HG02571 (cell line): ENCODE data around the gene INIP.
"Not testable (repeated sequence)": the region's sequence is repeated elsewhere in the genome, so short reads cannot be mapped to it uniquely, and the experiment has no call there.

Experiments used
- ATAC-seq: cut with Tn5 transposase; IDR thresholded peaks from one replicate; pipeline ENCODE4 v1.9.1; 2021; ENCODE audit warnings: mild to moderate bottlenecking, moderate library complexity; ENCODE audit not compliant: unreplicated experiment

The INIP gene

DNA sequence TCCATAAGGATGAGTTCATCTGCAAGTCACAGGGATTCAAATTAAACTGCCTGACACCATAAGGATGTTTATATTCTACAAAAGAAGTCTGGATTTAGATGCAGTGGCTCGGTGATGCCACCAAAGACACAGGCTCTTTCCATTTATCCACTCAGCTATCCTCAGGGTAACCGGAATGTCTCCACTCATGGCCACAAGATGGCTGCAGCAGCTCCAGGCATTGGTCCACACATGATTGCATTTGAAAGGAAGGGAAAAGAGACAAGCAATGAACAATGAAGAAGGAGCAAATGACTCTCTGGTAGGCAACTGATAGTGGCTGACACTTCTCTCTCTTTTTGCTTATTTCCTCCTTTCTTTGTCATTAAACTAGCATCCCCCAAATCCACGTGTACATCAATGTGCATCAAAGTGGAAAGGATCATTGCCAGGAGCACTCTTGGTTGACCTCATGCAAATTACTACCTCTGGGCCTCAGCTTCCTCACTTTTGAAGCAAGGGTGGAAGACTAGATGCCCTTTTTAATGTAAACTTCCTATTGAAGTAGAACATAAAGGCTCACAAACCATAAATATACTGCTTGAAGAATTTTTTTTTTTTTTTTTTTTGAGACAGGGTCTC, 25.4 kb upstream of the INIP start:
- no peak for ATAC-seq

DNA sequence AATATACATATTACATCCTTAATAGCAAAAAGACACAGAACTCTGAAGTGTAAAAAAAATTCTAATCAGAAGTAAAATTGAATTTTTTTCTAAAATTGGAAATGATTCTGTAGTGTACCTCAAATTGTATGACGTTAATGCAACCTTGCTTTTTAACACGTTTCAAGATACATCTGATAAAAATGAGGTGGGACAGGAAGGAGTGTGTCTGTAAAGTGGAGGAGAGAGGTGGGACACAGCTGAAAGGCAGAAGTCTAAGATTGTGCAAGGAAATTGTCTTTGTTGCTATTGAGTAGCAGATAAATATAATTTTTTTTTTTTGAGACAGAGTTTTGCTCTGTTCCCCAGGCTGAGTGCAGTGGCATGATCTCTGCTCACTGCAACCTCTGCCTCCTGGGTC, 17.0 kb upstream of the INIP start:
- ATAC-seq: no peak

GRCh38 chr9:112731971-112732370, 14.1 kb upstream of the INIP start:
- no peak for ATAC-seq

DNA sequence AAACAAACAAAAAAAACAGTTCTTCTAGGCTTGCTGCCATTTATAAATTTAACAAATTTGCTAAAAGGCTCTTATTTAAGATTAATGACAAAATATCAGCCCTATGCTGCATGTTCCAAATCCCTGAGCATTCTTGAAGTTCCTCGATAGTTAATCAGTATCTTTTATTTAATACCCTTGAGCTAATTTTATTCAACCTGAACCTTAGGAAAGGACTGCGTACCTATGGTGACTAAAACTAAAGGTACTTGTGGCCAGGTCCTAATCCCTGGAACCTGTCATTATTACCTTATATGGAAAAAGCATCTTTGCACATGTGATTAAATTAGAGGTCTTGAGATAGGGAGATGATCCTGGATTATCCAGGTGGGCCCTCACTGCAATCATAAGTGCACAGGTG, 10.5 kb upstream of the INIP start:
- ATAC-seq: no peak

GRCh38 chr9:112726428-112726827, 8.5 kb upstream of the INIP start:
- ATAC-seq: no peak

GRCh38 chr9:112725961-112726360, 8.0 kb upstream of the INIP start:
- ATAC-seq: no peak

DNA sequence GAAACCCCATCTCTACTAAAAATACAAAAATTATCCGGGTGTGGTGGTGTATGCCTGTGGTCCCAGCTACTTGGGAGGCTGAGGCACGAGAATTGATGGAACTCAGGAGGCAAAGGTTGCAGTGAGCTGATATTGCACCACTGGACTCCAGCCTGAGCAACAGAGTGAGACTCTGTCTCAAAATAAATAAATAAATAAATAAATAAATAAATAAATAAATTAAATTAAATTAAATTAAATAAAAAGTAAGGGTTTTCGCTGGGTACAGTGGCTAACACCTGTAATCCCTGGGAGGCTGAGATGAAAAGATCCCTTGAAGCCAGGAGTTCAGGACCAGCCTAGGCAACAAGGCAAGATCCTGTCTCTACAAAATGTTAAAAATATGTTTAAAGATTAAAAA, 4.8 kb upstream of the INIP start:
- not testable (repeated sequence) for ATAC-seq

DNA sequence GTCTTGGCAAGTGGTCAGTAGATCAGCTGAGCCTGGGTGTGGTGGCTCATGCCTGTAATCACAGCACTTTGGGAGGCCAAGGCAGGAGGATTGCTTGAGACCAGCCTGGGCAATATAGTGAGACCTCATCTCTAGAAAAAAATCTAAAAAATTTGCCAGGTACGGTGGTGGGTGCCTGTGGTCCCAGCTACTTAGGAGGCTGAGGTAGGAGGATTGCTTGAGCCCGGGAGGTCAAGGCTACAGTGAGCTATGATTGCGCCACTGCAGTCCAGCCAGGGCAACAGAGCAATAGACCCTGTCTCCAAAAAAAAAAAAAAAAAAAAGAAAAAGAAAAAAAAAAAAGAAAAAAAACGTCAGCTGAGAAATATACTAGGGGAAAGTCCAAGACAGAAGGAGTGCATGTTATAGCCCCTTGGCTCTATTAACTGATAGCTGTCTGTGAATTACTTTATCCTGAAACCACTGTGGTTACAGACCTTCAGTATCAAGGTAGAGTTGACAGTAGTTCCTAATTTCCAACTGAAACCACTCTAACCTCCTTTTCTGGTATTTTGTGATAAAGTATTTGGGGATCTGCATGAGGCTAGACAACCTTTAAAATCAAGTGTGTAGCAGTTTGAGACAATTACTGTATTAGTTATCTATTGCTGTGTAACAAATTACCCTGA, 2.3 kb upstream of the INIP start:
- ATAC-seq: no peak

DNA sequence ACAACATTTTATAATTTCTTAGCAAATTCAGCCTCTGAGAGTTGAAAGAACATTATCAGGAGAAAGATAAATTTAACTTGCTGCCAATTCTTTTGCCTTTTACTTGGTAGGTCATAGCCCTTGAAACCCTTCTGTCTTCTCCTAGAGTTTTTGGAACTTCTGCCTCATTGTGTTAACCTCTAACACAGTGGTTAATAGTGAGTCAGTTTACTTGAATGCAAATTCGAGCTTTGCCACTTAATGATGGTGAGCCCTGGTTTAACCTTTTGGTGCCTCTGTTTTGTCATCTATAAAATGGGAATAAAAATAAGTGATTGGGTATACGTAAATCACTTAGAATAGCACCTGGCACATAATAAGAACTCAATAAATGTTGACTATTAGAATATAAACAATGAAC, 1.8 kb upstream of the INIP start:
- ATAC-seq: no peak

DNA sequence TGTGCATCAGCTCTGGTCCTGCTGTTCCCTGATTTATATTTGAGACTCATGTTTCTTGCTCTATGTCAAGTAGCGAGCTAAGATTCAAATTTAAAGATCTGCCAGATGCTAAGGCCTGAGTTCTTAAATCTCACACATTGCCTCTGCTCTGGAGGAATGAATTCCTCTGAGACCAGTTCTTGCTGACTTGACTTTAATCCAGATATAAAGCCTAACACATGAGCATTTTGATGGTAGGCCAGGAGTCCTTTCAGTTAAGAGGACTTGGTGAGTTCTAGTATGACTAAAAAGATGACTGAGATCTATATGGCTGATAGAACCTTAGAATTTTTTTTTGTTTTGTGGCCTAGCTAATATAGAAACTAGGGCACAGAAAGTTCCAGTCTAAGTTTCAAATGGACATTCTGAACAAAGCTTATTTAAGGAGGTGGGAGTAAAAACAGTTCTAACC, 1.3 kb upstream of the INIP start:
- ATAC-seq: no peak

GRCh38 chr9:112712678-112713077, 5.2 kb downstream of the INIP start:
- ATAC-seq: no peak

DNA sequence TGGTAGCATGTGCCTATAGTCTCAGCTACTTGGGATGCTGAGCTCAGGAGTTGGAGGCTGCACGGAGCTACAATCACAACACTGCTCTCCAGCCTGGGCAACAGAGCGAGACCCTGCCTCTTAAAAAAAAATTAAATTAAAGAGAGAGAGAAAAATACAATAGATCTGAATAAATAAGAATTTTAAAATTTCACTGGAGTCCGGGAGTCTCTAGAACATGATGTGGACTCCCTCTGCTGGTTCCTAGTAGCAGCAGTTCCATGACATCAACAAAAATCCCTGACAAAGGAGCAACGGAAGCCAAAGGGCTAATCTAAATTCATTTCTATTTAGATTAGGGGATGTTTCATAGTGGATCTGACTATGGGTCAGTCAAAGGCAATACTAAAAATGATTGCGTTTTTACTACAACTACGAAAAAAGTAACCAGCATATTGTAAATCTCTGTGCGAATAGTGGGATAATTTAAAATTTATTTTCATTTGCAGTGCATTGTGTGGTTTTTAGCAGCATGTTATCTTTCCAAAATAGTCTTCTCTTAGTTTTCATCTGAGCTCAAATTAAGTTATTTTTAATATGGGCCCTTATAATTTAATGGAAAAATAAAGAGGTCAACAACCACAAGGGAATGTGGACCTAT, 6.7 kb downstream of the INIP start:
- ATAC-seq: no peak

DNA sequence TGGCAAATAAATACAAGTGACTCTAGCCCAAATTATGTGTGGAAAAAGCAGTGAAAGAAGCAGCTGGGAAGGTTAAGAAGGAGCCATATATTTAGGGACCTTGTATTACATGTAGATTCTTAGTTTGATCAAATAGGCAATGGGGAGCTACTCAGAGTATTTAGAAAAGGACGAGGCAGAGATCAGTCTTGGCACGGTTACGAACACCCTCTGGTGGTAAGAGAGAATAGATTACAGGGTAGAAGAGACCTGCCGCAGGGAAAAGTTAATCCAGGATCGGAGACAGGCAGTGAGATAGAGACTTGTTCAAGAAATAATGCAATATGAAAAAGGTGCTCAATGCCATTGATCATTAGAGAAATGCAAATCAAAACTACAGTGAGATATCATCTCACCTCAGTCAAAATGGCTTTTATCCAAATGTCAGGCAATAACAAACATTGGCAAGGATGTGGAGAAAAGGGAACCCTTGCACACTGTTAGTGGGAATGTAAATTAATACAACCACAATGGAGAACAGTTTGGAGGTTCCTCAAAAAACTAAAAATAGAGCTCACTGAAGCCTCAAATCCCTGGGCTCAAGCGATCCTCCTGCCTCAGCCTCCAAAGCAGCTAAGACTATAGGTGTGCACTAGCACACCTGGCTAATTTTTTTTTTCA, 12.0 kb downstream of the INIP start:
- ATAC-seq: no peak

- no peak for ATAC-seq
Measured at GRCh38 chr9:112703304-112703703, 14.6 kb downstream of the INIP start.

DNA sequence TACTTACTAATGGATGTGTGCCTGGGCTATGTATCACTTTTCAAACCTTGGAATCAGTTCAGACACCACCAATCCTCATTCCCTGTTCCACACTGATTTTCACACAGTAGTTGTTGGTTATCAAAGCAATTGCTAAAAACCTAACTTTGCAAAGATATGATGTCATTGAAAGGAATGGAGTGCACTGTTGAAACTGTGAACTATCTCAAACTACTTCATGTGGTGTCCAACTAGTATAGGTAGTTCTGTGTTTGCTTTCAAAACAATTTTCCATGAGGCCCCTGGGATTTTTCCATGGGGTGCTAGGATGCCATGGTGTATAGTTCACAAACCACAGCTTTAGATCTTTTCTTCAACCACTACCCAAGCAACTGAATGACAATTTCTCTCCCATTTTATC, 17.8 kb downstream of the INIP start:
- no peak for ATAC-seq

DNA sequence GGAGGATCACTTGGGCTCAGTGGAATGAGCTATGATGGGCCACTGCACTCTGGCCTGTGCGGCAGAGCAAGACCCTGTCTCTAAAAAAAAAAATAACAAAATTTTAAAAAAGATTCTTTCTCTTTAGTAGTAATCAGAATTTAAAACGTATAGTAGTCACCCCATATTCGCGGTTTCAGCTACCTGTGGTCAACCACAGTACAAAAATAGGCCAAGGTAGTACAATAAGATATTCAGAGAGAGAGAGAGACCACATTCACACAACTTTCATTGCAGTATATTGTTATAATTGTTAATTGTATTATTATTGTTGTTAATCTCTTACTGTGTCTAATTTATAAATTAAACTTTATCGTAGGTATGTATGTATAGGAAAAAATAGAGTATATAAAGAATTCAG, 18.7 kb downstream of the INIP start:
- no peak for ATAC-seq

DNA sequence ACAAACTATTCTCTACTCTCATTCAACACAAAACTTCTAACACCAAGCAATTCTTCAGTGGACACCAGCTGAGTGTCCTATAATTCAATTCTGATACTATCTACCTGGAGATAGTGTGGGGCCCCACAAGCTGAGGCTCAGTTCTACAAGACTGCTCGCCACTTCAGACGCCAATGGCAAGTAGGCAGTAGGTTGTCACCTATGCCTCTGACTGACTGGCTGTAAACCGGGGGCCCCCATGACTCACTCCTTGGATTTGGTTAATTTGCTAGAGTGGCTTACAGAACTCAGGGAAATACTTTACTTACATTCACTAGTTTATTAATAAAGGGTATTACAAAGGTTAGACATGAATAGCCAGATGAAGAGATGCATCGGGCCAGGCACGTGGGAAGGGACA, 21.5 kb downstream of the INIP start:
- ATAC-seq: no peak

DNA sequence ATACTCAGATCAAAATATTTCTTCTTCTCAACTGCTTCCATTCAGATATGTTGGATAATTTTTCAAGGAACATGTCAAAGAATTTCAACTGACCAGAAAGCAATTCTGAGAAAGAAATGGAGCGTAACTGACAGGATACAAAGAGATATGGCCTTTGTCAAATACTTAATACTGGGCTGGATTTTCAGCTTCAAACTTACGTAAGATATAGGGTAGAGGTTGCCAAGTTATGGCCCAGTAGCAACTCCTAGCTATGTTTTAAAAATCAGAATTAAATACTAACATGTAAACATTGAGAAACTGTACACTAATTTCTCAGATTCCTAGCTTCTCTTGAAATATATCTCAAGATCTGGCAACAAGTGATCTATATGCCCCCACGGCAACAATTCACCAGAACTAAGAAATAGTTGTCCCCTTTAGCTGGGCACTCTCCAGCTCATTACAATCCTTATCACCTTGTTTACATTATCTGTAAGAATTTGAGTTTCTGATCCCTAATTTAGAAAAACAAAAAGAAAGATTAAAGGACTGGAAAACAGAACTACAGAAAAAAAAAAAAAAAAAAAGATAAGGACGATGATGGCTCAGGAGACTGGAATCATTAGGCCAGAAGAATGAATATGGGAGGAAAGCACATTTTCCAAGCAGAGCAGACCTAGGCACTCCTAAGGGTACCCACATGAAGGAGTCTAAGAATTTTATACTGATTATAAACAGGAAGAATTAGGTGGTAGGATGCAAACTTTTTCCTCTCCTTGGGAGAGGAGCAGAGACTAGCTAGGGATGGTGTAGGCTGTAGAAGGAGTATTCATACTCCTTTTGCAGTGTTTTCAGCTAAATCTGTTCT, 23.0 kb downstream of the INIP start:
- no peak for ATAC-seq

GRCh38 chr9:112689161-112689740, 28.7 kb downstream of the INIP start:
- no peak for ATAC-seq

- no peak for ATAC-seq
Measured at GRCh38 chr9:112680731-112681402, 37.0 kb downstream of the INIP start.
